ENCODE data around the gene RNF112. TPM values are rescaled to one million over a fixed set of nuclear protein-coding genes. Genes with fewer than 3 reads are reported as not detected.

RNF112 gene
- total RNA-seq, 1 experiment from 2014 or later = 1.6 TPM

DNA sequence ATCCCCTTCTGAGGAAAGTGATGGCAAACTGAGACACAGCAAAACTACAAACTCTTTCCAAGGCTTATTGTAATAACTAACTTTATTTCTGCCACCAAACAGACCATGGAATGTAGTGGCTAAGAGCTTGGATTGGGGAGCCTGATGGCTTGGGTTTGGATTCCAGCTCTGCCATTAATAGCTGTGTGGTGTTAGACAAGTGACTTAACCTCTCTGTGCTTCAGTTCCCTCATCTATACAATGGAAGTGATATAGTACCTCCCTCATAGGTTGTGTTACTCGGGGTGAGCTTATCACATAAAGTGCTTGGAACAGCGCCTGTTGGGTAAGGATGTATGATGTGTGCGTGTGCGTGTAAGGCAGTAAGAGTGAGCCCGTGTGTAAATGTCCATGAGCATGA is 5.9 kb upstream of the RNF112 start:
- in situ Hi-C loops (cut with HindIII; ENCODE audit: low pct_unique_long_range_greater_than_20kb, low sequenced_read_pairs) = no loop called here
- DNase-seq (ENCODE audit: low read depth) = no peak

DNA sequence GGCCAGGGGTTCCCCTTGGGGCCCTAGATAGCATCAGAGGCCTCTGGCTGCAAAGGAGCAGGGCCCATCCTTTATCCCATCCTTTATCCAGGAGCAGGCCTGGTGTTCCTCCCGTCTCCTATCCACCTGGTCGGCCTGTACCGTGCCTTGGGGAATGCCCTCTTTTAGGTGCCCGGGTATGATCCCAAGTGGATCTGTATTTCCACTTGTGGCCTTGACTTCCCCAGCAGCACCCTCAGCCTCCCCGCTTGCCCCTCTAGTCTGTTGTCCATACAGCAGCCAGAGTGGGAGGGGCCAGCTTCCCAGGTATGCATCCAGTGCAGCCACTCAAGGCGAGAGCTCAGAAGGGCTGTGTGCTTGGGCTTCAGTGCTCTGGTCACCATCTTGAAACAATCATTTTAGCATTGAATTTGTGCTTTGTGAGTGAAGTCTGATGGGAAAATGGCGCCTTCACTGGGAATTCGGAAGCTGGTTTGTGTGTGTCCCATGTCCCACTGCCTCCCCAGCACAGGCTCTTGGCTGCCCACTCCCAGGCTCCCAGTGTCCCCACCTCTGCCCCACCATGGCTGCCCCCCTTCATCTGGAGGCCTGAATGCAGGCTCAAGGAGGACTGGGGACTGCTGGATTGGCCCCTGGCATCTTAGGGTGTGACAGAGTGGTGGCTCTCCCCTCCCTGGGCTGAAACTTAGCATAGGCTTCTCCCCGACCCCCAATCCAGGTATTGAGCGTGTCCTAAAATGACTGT is 3.3 kb upstream of the RNF112 start:
- in situ Hi-C loops (cut with HindIII; ENCODE audit: low pct_unique_long_range_greater_than_20kb, low sequenced_read_pairs) = no loop called here
- no peak for DNase-seq (ENCODE audit: low read depth)

DNA sequence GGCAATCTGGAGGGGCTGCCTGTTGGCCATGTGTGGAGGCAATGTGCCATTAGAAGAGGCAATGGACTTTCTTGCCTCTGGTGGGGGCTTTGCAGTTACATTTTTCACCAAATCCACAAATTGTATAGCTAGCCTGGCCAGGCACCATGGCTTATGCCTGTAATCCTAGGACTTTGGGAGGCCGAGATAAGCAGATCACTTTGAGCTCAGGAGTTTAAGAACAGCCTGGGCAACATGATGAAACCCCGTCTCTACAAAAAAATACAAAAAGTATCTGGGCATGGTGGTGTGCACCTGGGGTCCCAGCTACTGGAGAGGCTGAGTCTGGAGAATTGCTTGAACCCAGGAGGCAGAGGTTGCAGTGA is 2.7 kb upstream of the RNF112 start:
- no peak for DNase-seq (ENCODE audit: low read depth)
- in situ Hi-C loops (cut with HindIII; ENCODE audit: low pct_unique_long_range_greater_than_20kb, low sequenced_read_pairs) = no loop called here

DNA sequence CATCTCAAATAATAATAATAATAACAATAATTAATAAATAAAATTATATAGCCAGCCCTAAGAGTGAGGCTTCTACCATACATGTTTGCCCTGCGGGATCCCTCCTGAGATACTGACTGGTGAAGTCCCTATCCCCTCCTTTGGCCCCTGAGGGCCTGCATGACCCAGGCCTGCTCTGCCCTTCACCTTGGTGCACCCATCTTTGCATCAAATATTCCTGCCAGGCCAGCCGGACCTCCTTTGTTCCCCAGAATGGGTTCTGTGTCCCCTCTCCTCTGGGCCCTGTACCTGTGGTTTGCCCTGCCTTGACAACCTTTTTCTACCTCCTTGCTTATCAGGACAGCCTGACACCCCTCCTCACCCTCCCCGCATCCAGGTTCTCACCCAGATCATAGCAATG is 2.0 kb upstream of the RNF112 start:
- DNase-seq (ENCODE audit: low read depth) = no peak
- in situ Hi-C loops (cut with HindIII; ENCODE audit: low pct_unique_long_range_greater_than_20kb, low sequenced_read_pairs) = no loop called here

DNA sequence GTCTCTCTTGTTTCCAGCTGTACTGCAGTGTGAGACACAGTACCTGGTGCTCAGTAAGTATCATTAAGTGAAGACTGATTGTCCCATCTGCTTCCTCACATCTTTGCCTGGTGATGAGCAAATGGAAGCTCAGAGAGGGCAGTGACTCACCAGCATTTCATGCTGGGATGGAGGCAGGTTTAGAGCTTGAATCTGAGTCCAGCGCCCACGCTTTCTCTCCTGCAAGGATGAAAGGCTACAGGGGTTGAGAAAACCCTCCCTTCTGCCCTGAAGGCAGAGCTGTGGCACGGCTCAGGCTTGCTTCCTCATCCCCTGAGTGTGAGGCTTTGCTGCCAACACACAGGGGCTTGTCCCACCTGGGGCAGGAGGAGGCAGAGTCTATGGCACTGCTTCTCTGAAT is 1.5 kb upstream of the RNF112 start:
- DNase-seq (ENCODE audit: low read depth) = no peak
- in situ Hi-C loops (cut with HindIII; ENCODE audit: low pct_unique_long_range_greater_than_20kb, low sequenced_read_pairs) = no loop called here

DNA sequence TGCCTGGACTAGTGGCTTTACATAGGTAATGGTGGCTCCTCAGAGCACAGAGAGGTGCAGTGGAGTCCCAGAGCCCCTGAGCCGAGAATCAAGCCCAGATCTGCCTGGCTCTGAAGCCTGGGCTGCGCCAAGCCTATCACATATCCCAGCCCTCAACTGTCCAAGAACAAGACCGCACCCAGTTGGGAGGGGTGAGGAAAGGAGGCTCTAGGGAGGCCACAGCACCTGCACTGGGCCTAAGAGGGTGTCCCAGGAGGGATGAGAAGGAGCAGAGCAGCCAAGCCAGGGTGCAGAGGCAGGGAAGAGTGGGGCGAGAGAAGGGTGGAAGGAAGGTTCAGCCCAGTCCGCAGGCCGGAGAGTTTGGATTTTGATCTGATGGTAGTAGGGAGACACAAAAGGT is 941 bp upstream of the RNF112 start:
- no peak for DNase-seq (ENCODE audit: low read depth)
- in situ Hi-C loops (cut with HindIII; ENCODE audit: low pct_unique_long_range_greater_than_20kb, low sequenced_read_pairs) = no loop called here

DNA sequence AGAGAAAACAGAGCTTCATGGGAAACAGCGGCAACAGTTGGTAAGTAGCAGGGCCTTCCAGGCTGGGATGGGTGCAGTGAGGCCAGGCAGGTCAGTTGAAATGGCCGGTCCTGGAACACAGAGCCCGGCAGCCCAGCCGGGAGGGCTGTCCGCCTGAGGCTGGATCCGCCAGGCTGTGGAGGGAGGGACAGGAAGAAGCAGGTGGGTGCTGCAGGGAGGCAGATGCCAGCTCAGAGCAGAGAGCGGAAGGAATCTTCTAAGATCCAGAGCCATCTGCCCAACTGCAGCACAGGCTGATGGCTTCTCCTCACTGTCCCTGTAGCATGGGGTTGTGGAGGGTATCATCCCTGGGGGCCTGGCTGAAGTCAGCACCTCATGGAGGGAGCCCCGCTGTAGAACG is 599 bp downstream of the RNF112 start:
- in situ Hi-C loops (cut with HindIII; ENCODE audit: low pct_unique_long_range_greater_than_20kb, low sequenced_read_pairs) = no loop called here

DNA sequence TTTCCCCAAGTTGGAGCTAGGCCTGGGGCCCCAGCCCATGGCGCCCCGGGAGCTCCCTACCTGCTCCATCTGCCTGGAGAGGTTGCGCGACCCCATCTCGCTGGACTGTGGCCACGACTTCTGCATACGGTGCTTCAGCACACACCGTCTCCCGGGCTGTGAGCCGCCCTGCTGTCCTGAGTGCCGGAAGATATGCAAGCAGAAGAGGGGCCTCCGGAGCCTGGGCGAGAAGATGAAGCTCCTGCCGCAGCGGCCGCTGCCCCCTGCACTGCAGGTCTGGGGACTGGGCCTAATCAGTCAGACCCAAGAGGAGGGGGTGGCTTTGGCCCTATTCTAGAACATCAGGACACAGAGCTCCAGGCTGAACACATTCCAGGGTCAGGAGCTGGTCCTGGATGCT is 1.5 kb downstream of the RNF112 start:
- in situ Hi-C loops (cut with HindIII; ENCODE audit: low pct_unique_long_range_greater_than_20kb, low sequenced_read_pairs) = no loop called here
- no peak for DNase-seq (ENCODE audit: low read depth)

More for the DNA sequence above, 599 bp downstream of the RNF112 start:
- DNase-seq (ENCODE audit: low read depth) = no peak

DNA sequence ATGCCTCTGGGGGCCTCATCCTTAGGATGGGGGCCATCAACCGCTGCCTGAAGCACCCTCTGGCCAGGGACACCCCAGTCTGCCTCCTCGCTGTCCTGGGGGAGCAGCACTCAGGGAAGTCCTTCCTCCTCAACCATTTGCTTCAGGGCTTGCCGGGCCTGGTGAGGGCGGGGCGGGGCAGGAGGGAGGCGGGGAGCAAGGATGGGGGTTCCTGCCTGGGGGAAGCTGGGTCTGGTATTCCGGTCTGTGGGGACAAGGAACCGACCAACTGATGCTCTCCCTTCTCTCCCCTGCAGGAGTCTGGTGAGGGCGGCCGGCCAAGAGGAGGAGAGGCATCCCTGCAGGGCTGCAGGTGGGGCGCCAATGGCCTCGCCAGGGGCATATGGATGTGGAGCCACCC is 2.0 kb downstream of the RNF112 start:
- DNase-seq (ENCODE audit: low read depth) = no peak
- in situ Hi-C loops (cut with HindIII; ENCODE audit: low pct_unique_long_range_greater_than_20kb, low sequenced_read_pairs) = no loop called here

DNA sequence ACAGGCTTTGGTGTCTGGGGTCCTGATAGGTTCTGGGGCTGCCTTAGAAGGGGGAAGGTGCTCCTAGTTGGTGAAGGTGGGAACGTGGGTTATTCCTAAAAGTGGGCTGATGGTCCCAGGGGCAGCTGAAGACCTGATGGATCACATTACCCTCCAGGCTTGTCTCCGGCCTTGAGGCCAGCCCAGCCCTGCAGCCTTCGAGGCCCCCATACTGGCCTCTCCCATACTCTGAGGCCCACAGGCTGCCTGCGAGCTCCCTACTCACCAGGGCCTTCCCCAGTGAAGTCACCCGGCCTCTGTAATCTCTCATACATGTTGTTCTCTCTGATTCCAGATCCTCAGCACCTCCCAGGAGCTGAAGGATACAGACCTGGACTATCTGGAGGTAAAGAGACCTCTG is 2.7 kb downstream of the RNF112 start:
- DNase-seq (ENCODE audit: low read depth) = no peak
- in situ Hi-C loops (cut with HindIII; ENCODE audit: low pct_unique_long_range_greater_than_20kb, low sequenced_read_pairs) = no loop called here

DNA sequence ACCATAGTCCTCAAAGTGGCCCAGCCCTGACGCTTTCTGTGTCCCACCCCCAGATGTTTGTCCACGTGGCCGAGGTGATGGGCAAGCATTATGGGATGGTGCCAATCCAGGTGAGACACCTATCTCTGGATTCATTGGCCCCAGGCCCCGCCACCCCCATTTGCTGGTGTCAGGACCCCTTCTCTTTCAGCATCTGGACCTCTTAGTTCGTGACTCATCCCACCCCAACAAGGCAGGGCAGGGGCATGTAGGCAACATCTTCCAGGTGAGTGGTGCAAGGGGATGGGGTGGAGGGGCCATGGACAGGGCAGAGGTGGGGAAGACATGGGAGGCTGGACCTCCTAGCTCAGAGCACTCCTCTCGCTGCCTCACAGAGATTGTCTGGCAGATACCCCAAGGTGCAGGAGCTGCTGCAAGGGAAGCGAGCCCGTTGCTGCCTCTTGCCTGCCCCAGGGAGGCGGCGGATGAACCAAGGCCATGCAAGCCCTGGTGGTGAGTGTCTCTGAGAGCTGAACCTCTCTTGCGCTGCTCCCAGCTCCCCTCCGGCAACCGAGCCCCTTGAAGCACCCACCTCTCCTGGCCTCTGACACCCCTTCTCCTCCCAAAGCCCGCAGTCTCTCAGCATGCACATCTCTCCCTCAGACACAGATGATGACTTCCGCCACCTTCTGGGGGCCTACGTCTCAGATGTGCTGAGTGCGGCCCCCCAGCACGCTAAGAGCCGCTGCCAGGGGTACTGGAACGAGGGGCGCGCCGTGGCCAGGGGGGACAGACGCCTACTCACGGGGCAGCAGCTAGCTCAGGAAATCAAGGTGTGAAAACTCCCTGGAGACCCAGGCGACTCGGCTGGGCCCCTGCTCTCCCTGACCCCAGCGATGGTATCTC is 3.6 kb downstream of the RNF112 start:
- in situ Hi-C loops (cut with HindIII; ENCODE audit: low pct_unique_long_range_greater_than_20kb, low sequenced_read_pairs) = no loop called here
- no peak for DNase-seq (ENCODE audit: low read depth)

DNA sequence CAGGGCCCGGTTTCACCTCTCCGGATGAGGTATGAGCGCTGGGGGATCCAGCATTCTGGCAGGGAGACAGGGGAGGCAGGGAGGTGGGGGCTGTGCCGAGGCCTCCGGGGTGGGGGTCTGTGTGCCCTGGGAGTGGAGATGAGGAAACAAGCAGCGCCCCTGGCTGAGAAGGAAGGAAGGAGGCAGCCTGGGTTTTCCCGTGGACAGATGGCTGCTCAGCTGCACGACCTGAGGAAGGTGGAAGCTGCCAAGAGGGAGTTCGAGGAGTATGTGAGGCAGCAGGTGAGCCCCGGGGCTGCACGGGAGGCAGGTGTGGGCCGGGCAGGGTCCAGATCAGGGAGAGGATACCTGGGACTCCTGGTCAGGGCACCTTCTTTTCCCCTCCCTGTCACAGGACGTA is 4.3 kb downstream of the RNF112 start:
- in situ Hi-C loops (cut with HindIII; ENCODE audit: low pct_unique_long_range_greater_than_20kb, low sequenced_read_pairs) = no loop called here
- DNase-seq (ENCODE audit: low read depth) = no peak

DNA sequence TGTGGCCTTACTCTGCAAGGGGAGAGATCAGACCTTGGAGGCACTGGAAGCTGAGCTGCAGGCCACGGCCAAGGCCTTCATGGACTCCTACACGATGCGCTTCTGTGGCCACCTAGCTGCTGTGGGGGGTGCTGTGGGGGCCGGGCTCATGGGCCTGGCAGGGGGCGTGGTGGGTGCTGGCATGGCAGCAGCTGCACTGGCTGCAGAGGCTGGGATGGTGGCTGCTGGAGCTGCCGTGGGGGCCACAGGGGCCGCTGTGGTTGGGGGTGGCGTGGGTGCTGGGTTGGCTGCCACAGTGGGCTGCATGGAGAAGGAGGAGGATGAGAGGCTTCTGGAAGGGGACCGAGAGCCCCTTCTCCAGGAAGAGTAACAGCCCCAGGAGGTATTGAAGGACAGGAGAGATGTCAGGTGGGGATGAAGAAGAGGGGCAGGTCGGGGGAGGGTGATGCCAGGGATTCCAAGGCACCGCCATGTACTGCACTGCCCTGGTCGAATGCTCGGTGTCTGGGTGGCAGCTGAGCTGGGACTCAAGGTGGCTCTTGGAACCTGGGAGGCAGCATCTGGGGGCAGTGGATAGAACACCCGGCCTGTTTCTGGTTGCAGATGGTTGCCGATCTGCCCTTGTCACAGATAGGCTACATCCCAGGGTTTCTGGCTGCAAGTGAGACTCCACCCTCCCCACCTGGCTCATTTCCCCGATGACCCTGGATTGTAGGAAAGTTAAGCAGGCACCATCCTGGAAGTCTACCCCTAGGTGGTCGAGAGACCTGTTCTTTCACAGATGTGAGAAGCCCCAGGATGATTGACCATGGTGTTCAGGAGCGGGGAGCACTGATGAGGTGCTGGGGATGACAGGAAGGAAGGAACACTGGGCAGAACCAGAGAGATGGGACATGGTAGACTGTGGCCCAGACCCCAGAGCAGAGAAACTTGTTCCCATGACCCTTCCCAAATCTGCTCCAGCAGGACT is 5.1 kb downstream of the RNF112 start:
- no peak for DNase-seq (ENCODE audit: low read depth)
- in situ Hi-C loops (cut with HindIII; ENCODE audit: low pct_unique_long_range_greater_than_20kb, low sequenced_read_pairs) = no loop called here

DNA sequence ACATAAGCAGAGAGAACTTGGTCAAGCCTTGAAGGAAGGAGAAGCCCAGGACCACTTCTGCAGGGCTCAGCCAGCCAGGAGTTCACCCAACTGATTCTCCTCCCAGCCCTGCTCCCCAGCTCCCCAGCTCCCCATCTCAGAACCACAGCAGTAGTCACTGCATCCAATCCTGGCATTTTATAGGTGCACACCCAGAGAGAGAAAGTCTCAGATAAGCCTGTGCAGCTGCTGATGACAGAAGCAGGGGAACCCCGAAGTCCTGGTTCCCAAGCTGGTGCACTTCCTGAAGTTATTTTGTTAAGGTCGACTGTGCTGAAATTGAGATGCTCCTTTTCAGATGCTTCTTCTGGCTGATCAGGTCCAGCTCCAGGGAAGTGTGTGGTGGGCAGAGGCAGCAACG is 6.6 kb downstream of the RNF112 start:
- in situ Hi-C loops (cut with HindIII; ENCODE audit: low pct_unique_long_range_greater_than_20kb, low sequenced_read_pairs) = no loop called here
- DNase-seq (ENCODE audit: low read depth) = no peak

DNA sequence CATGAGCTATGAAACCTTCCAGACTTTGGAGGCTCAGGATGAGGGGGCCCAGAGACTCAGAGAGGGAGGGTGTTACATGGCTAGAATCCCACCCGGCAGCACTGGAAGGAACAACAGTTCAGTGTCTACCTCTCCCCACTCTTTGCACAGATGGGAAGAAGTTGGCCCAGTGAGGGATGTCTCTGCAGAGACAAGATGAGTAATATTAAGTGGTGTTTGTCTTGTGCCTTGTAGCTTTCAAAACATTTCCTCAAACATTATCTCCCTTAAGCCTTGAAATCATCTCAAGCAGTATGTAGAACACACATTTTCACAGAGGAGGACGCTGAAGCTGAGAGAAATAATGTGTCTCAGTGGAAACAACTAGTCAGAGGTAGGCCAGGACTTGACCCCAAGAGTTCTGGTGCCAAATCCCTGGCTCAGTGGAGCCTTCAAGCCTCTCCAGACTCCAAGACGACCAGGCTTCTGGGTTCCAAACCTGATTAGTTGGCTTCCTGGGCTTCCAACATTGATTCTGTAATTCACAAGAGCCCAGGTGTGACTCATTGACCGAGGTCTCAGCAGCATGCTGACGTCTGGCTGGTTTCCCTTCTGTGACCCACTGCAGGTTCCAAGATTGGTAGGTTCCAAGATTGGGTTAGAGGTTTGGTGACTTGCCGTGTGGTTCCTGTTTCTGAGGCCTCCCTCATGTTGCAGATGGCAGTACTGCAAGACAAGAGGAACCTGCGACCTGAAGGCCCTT is 7.4 kb downstream of the RNF112 start:
- no peak for DNase-seq (ENCODE audit: low read depth)
- in situ Hi-C loops (cut with HindIII; ENCODE audit: low pct_unique_long_range_greater_than_20kb, low sequenced_read_pairs) = no loop called here

DNA sequence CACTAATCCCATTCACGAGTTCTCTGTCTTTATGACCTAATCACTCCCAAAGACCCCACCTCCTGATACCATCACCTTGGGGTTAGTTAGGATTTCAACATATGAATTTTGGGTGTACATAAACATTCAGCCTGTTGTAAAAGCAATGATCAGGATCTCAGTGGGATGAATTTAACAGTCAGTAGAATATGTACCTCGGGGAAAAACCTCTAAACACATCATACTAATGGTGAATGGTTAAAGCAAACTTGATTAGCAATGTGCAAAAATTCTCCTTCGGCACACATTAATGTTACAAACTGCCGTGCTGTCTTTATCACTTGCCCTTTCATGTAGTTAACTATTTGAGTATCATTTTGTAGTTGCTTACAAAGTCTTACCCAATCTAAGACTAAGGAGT is 10.2 kb downstream of the RNF112 start:
- no peak for DNase-seq (ENCODE audit: low read depth)
- in situ Hi-C loops (cut with HindIII; ENCODE audit: low pct_unique_long_range_greater_than_20kb, low sequenced_read_pairs) = no loop called here

DNA sequence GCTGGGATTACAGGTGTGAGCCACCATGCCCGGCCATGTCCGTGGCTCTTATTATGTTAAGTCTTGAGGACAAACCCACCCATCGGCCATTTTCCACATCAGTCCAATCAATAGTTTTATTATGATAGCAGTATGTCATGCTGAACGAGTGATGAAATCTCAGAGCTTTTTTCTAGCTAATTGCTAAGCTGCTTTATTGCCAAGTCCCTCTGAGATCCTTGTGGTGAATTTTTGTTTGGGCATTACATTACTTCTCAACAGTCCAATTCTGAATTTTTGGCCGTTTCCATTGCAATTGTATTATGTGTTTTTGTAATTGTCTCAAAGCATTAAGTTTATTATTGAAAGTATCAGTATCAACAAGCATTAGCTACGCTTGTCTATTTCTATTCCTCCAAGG is 10.9 kb downstream of the RNF112 start:
- in situ Hi-C loops (cut with HindIII; ENCODE audit: low pct_unique_long_range_greater_than_20kb, low sequenced_read_pairs) = no loop called here
- DNase-seq (ENCODE audit: low read depth) = no peak

All from Caki2 (cell line).